Left renal cortex interstitium (tissue), 4 donors: ENCODE results near the gene DHX34. TPM values are rescaled to one million over a fixed set of nuclear protein-coding genes. Genes with fewer than 3 reads are reported as not detected.

ENCODE experiments used
- DNase-seq, 4 donors: peaks; one replicate each; pipeline ENCODE4 v3.0.0-alpha.2; 2013; ENCODE audit warnings: low read depth in 4 of 4, low spot score in 2 of 4, missing footprints in 1 of 4
- polyA plus RNA-seq, 4 donors: library from polyadenylated mRNA; unstranded; fragments of 120-200 nt; gene quantifications; one replicate each; pipeline ENCODE4 v1.2.1, GENCODE V29; 2013; ENCODE audit not compliant: insufficient read length in 4 of 4

Gene DHX34
- polyA plus RNA-seq, 4 donors = 9.6 to 21.9 (median 16.0) TPM

- DNase-seq = no peak
Observed at GRCh38 chr19:47415953-47416642, 67.0 kb downstream of the DHX34 start.

GRCh38 chr19:47416643-47416985, 67.5 kb downstream of the DHX34 start:
- DNase-seq = no peak

- no peak for DNase-seq
Observed at GRCh38 chr19:47417107-47417745, 68.1 kb downstream of the DHX34 start.

- DNase-seq = no peak
Observed at GRCh38 chr19:47417746-47418691, 68.9 kb downstream of the DHX34 start.

- DNase-seq = no peak
Observed at GRCh38 chr19:47418692-47419029, 69.5 kb downstream of the DHX34 start.

- no peak for DNase-seq
Observed at GRCh38 chr19:47419030-47419783, 70.1 kb downstream of the DHX34 start, which contains the start of gene MEIS3. TSS of gene MEIS3 (minus strand) at chr19:47419527. CDS start at chr19:47419081, 446 bp downstream.

GRCh38 chr19:47419789-47420188, 70.7 kb downstream of the DHX34 start:
- no peak for DNase-seq

GRCh38 chr19:47421244-47421786, 72.2 kb downstream of the DHX34 start:
- DNase-seq = no peak

GRCh38 chr19:47421844-47422395, 72.8 kb downstream of the DHX34 start:
- peak in 1 of 4 donors; percentile 49 for DNase-seq

GRCh38 chr19:47422417-47423163, 73.5 kb downstream of the DHX34 start:
- no peak for DNase-seq

GRCh38 chr19:47423203-47423882, 74.2 kb downstream of the DHX34 start:
- DNase-seq = no peak

GRCh38 chr19:47427241-47428176, 78.4 kb downstream of the DHX34 start:
- DNase-seq = peak in 1 of 4 donors; percentile 63

GRCh38 chr19:47428177-47428894, 79.2 kb downstream of the DHX34 start:
- DNase-seq = peak in 2 of 4 donors; percentile 71 to 80

GRCh38 chr19:47429140-47429793, 80.2 kb downstream of the DHX34 start:
- no peak for DNase-seq

- DNase-seq = no peak
Observed at GRCh38 chr19:47430041-47430802, 81.1 kb downstream of the DHX34 start.

GRCh38 chr19:47432091-47432490, 83.0 kb downstream of the DHX34 start:
- no peak for DNase-seq
